GM12865 (cell line): ENCODE data around the gene GPR151.

ENCODE experiments used
- DNase-seq: peaks from one replicate; pipeline ENCODE4 v3.0.0; 2010; ENCODE audit warnings: low read depth
- H3K4me3 ChIP-seq: 2 replicates; pipeline ENCODE4 v1.5.1; 2011; ENCODE audit warnings: mild to moderate bottlenecking, low read depth, low read length, control low read depth
- TF ChIP-seq, protein P1 (sequence below): IDR thresholded peaks from 2 replicates; pipeline ENCODE4 v1.5.1; 2011; ENCODE audit warnings: low read length, control low read depth, low read depth, inconsistent platforms; ENCODE audit not compliant: insufficient read depth; ENCODE audit errors: missing control alignments

GPR151 gene

DNA sequence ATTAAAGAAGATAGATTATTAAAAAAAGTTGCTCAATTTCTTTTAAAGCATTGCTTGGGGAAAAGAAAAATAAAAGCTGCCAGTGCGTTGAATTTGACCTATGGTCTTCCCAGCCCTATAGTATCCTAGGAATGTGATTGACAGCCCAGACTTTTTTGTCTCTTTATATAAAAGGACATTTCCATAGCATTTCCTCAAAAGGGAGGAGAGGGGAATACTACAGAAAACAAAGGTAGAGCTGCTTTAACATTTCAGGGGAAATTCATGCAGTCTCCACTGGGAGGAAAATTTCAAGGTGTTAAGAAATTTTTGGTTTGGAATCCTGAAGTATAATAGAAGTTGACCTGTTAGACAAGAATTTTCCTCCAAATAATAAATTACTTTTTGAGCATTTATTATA lies 17.9 kb upstream of the GPR151 start:
- H3K4me3 ChIP-seq: no peak overlapping the region
- no peak for DNase-seq
- TF ChIP-seq, protein P1, sequence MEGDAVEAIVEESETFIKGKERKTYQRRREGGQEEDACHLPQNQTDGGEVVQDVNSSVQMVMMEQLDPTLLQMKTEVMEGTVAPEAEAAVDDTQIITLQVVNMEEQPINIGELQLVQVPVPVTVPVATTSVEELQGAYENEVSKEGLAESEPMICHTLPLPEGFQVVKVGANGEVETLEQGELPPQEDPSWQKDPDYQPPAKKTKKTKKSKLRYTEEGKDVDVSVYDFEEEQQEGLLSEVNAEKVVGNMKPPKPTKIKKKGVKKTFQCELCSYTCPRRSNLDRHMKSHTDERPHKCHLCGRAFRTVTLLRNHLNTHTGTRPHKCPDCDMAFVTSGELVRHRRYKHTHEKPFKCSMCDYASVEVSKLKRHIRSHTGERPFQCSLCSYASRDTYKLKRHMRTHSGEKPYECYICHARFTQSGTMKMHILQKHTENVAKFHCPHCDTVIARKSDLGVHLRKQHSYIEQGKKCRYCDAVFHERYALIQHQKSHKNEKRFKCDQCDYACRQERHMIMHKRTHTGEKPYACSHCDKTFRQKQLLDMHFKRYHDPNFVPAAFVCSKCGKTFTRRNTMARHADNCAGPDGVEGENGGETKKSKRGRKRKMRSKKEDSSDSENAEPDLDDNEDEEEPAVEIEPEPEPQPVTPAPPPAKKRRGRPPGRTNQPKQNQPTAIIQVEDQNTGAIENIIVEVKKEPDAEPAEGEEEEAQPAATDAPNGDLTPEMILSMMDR: no peak

DNA sequence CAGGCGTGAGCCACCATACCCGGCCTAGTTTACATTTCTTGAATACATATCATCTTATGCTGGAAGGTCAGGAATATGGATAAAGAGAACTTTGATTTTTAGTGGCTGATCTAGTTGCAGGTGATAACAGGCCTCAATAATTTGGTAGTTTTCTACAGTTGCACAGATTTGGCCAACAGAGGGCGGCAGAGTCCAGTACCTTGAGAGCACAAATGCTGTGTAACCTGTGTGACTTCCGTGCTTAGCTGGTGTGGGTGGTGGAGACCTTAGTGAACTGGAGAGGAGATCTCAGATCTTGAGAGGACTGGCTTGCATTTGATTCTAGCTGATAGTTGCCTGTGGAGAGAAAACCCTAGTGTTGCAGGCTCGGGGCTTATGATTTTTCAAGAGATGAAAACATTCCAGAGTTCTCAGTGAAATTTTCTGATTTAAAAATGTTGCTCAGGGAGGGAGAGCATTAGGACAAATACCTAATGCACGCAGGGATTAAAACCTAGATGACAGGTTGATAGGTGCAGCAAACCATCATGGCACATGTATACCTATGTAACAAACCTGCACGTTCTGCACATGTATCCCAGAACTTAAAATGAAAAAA lies 17.4 kb upstream of the GPR151 start:
- TF ChIP-seq, protein P1: peak; percentile 85
- no peak overlapping the region for H3K4me3 ChIP-seq
- peak; percentile 82 for DNase-seq

DNA sequence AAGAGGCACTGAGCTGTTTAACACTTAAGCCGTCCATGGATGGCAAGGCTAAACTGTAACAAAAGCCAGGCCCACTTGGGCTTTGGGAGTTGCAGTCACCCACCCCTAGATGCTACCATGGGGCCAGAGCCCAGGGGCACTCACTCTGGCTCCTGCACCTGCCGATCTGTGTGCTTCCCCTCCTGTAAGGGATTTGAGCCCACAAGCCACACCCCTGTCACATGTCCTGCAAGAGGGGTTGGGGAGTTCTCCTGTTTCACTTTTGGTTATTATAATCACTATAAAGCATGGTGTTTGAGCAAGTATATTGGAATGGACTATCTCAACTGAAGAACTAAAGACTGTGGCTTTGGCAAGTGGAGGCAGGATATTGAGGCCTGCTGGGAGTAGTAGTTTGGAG lies 14.0 kb upstream of the GPR151 start:
- peak; percentile 35 for DNase-seq
- no peak overlapping the region for H3K4me3 ChIP-seq
- TF ChIP-seq, protein P1: no peak

DNA sequence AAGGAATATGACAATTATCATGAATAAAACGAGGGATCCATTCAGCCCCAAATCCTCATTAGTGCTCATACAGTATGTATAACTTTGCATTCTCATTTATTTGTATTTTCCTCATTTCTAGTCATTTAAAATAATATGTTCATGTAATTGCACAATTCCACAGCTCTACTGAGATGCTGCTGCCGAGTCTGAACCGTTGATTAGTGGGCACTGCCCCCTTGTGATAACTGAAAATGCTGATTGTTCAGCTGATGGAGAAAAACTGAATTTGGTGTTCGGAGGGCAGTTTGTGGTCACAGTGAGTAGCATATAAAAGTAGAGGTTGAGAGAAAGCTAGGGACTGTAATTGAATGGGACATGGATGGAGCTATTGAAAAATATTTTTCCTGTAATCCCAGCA lies 12.2 kb upstream of the GPR151 start:
- TF ChIP-seq, protein P1: no peak
- no peak for DNase-seq
- no peak overlapping the region for H3K4me3 ChIP-seq

DNA sequence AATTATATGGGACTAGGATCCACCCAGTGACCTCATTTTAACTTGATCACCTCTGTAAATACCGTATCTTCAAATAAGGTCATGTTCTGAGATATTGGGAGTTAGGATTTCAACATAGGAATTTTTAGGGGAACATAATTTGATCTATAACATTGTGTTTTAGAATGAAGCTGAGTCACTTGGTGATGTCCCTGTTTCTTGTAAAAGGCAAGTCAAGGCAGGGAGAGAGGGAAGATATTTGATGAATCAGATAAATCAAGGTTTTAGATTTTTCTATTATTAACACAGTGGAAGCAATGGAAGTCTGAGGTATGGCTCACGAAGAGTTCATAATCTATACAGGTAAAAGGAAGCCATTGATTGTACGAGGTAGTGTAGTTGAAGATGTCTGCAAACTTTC lies 11.8 kb upstream of the GPR151 start:
- DNase-seq: no peak
- TF ChIP-seq, protein P1: no peak
- H3K4me3 ChIP-seq: no peak overlapping the region

DNA sequence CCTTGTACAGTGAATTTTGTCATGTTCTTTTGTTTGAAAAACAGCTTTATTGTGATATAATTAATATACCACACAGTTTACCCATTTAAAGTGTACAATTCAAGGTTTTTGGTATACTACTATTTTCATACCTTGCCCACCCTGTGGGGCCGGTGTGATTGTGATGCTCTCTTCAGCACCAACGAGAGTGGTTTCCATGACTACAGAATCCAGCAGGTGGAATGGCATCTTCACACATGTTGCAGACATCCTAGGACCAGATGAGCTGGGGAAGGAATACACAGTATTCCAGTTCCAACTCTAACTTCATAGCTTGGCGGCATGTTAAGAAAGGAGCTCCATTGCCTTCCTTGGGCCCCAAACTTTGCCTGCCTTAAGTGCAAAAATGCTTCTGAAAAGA lies 7.7 kb upstream of the GPR151 start:
- no peak for DNase-seq
- TF ChIP-seq, protein P1: no peak
- H3K4me3 ChIP-seq: no peak overlapping the region
